Keratinocyte (primary cell): ENCODE data around the gene DGCR8.

ENCODE experiments used
- CTCF ChIP-seq, 3 experiments: IDR thresholded peaks in 1 of 3; conservative IDR thresholded peaks in 1 of 3; optimal IDR thresholded peaks in 1 of 3; 2 replicates in 2 of 3; 3 replicates in 1 of 3; pipeline versions ENCODE3 to v1.5.1; 2011; ENCODE audit warnings: low read length in 3 of 3, mild to moderate bottlenecking in 3 of 3, moderate library complexity in 2 of 3, control low read depth in 1 of 3, inconsistent platforms in 1 of 3; ENCODE audit not compliant: insufficient read depth in 2 of 3; ENCODE audit errors: extremely low read depth in 1 of 3
- EZH2 ChIP-seq: IDR thresholded peaks from one replicate; pipeline ENCODE4 v1.6.1; 2012; ENCODE audit warnings: inconsistent platforms, mild to moderate bottlenecking, low read length, moderate library complexity

DNA sequence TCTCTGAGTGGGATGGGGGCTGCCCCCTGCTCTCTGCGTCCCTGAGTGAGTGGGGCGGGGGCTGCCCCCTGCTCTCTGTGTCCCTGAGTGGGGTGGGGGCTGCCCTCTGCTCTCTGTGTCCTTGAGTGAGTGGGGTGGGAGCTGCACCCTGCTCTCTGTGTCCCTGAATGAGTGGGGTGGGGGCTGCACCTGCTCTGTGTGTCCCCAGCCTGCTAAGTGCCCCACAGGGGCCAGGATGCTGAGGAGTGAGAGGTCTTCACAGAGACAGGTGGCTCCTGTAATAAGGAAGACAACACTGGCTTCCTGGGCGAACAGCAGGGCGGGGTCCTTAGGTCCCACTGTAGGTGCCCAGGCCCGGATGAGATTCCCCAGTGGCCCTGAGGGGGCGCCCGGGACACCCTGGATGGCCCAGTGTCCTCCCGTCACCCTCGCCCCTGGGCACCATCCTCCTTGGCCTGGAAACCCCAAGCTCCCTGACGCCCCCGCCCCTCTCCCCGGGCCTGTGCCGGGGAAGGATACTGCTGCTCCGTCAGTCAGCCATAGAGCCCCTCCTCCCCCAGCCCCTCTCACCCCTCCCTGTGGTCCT, 74.7 kb downstream of the DGCR8 start:
- TF ChIP-seq CTCF (optimal IDR thresholded peaks at IDR 0.05 in 1 of 3, IDR thresholded peaks at IDR 0.05 in 1 of 3, conservative IDR thresholded peaks at IDR 0.05 in 1 of 3; ENCODE audit: extremely low read depth in 1 of 3, insufficient read depth in 2 of 3, low read length in 3 of 3) = no peak
- TF ChIP-seq EZH2 = no peak
